GM12878 (cell line): Measurements from ENCODE around the gene PLCG2. TPM values are rescaled to one million over a fixed set of nuclear protein-coding genes. Genes with fewer than 3 reads are reported as not detected.

Experiments used
- CBX3 ChIP-seq: fragments of 200-600 bp; sonication (generic); IDR thresholded peaks from 2 replicates; pipeline ENCODE4 v1.6.1; 2016; ENCODE audit warnings: low read depth, borderline replicate concordance
- CHD1 ChIP-seq: IDR thresholded peaks from 2 replicates; pipeline ENCODE4 v1.6.1; 2012; ENCODE audit warnings: low read depth, low read length, improper control_type of control experiment
- FOXM1 ChIP-seq: IDR thresholded peaks from 2 replicates; pipeline ENCODE4 v1.6.1; 2012; ENCODE audit warnings: low read depth, mild to moderate bottlenecking, inconsistent platforms, low read length, moderate library complexity
- JUND ChIP-seq: IDR thresholded peaks from 2 replicates; pipeline ENCODE4 v1.6.1; 2012; ENCODE audit warnings: low read depth, mild to moderate bottlenecking, low read length, improper control_type of control experiment, moderate library complexity
- MLLT1 ChIP-seq: fragments of 450-650 bp; IDR thresholded peaks from 2 replicates; pipeline ENCODE4 v1.6.1; 2016; ENCODE audit warnings: mild to moderate bottlenecking
- MTA3 ChIP-seq: IDR thresholded peaks from 2 replicates; pipeline ENCODE4 v1.6.1; 2012; ENCODE audit warnings: low read length, inconsistent platforms, borderline replicate concordance
- NRF1 ChIP-seq: conservative IDR thresholded peaks from 2 replicates; pipeline ENCODE4 v1.6.1; 2011; ENCODE audit warnings: mild to moderate bottlenecking, low read depth, low read length, improper control_type of control experiment
- PML ChIP-seq: IDR thresholded peaks from 2 replicates; pipeline ENCODE4 v1.6.1; 2012; ENCODE audit warnings: low read length, inconsistent platforms
- RELB ChIP-seq: fragments of 450-650 bp; IDR thresholded peaks from 2 replicates; pipeline ENCODE4 v1.6.1; 2017; ENCODE audit warnings: low read depth, mild to moderate bottlenecking, moderate library complexity
- SIX5 ChIP-seq: IDR thresholded peaks from 2 replicates; pipeline ENCODE4 v1.6.1; 2011; ENCODE audit warnings: mild to moderate bottlenecking, low read depth, low read length, moderate library complexity; ENCODE audit not compliant: severe bottlenecking
- SREBF1 ChIP-seq: IDR thresholded peaks from 2 replicates; pipeline ENCODE4 v1.6.1; 2012; ENCODE audit warnings: mild to moderate bottlenecking, low read length
- ZNF207 ChIP-seq: fragments of 450-650 bp; IDR thresholded peaks from 2 replicates; pipeline ENCODE4 v1.6.1; 2014; ENCODE audit warnings: antibody characterized with exemption, mild to moderate bottlenecking, borderline replicate concordance
- ZNF384 ChIP-seq: IDR thresholded peaks from 2 replicates; pipeline ENCODE4 v1.6.1; 2012; ENCODE audit warnings: low read depth, mild to moderate bottlenecking, low read length, improper control_type of control experiment, borderline replicate concordance
- polyA plus RNA-seq, 11 experiments: library from polyadenylated mRNA; depleted of rRNA in 4 of 11; unstranded in 6 of 11; stranded (reverse) in 5 of 11; fragments of >200 nt; fragmentation: Nextera tagmentation in 4 of 11; fragmentation: Illumina TruSeq in 1 of 11; extraction: Ambion mirVana in 4 of 11; extraction: Trizol in 1 of 11; gene quantifications; 1 replicate in 1 of 11; 2 replicates in 10 of 11; pipeline versions ENCODE4 v1.2.1 to v1.2.3, GENCODE V29; 2011 to 2016; ENCODE audit warnings: inconsistent platforms in 2 of 11, missing spikeins in 2 of 11, low read depth in 1 of 11
- total RNA-seq, 4 experiments: library from RNA; depleted of rRNA in 3 of 4; stranded (reverse); fragments of >200 nt in 3 of 4; fragmentation: Illumina TruSeq in 1 of 4; extraction: Trizol in 1 of 4; gene quantifications; 2 replicates each; pipeline versions ENCODE4 v1.2.1 to v1.2.3, GENCODE V29; 2013 to 2021
- TF ChIP-seq, protein P1 (sequence below): IDR thresholded peaks from 2 replicates; pipeline ENCODE4 v1.6.1; 2011; ENCODE audit warnings: low read depth, mild to moderate bottlenecking, low read length, moderate library complexity, borderline replicate concordance; ENCODE audit errors: extremely low read depth
- TF ChIP-seq, protein P2 (sequence below): IDR thresholded peaks from 2 replicates; pipeline ENCODE4 v1.6.1; 2012; ENCODE audit warnings: improper control_type of control experiment, low read depth, low read length; ENCODE audit not compliant: insufficient replicate concordance
- TF ChIP-seq, protein P3 (sequence below): IDR thresholded peaks from 2 replicates; pipeline ENCODE4 v1.6.1; 2011; ENCODE audit warnings: mild to moderate bottlenecking, low read depth, low read length, moderate library complexity; ENCODE audit not compliant: insufficient replicate concordance

PLCG2 gene
- total and polyA plus RNA-seq, 10 of the 15 experiments (the other 5 are each of a cell fraction or from before 2014, with no cell fraction given): 47.6 to 256 (median 149) TPM

- TF ChIP-seq MLLT1 (no peak; the same call in 1 of the 2 replicates), SREBF1 (no peak), ZNF384 (no peak), FOXM1 (no peak), MTA3 (no peak), PML (no peak), JUND (0 out of 2 replicates have a peak, but pooled peaks have one; percentile 15), CHD1 (no peak), RELB (peak; percentile 83), ZNF207 (no peak), SIX5 (no peak), CBX3 (no peak), NRF1 (no peak)
- TF ChIP-seq, protein P1, sequence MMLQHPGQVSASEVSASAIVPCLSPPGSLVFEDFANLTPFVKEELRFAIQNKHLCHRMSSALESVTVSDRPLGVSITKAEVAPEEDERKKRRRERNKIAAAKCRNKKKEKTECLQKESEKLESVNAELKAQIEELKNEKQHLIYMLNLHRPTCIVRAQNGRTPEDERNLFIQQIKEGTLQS: no peak
- TF ChIP-seq, protein P2, sequence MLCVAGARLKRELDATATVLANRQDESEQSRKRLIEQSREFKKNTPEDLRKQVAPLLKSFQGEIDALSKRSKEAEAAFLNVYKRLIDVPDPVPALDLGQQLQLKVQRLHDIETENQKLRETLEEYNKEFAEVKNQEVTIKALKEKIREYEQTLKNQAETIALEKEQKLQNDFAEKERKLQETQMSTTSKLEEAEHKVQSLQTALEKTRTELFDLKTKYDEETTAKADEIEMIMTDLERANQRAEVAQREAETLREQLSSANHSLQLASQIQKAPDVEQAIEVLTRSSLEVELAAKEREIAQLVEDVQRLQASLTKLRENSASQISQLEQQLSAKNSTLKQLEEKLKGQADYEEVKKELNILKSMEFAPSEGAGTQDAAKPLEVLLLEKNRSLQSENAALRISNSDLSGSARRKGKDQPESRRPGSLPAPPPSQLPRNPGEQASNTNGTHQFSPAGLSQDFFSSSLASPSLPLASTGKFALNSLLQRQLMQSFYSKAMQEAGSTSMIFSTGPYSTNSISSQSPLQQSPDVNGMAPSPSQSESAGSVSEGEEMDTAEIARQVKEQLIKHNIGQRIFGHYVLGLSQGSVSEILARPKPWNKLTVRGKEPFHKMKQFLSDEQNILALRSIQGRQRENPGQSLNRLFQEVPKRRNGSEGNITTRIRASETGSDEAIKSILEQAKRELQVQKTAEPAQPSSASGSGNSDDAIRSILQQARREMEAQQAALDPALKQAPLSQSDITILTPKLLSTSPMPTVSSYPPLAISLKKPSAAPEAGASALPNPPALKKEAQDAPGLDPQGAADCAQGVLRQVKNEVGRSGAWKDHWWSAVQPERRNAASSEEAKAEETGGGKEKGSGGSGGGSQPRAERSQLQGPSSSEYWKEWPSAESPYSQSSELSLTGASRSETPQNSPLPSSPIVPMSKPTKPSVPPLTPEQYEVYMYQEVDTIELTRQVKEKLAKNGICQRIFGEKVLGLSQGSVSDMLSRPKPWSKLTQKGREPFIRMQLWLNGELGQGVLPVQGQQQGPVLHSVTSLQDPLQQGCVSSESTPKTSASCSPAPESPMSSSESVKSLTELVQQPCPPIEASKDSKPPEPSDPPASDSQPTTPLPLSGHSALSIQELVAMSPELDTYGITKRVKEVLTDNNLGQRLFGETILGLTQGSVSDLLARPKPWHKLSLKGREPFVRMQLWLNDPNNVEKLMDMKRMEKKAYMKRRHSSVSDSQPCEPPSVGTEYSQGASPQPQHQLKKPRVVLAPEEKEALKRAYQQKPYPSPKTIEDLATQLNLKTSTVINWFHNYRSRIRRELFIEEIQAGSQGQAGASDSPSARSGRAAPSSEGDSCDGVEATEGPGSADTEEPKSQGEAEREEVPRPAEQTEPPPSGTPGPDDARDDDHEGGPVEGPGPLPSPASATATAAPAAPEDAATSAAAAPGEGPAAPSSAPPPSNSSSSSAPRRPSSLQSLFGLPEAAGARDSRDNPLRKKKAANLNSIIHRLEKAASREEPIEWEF: no peak
- TF ChIP-seq, protein P3, sequence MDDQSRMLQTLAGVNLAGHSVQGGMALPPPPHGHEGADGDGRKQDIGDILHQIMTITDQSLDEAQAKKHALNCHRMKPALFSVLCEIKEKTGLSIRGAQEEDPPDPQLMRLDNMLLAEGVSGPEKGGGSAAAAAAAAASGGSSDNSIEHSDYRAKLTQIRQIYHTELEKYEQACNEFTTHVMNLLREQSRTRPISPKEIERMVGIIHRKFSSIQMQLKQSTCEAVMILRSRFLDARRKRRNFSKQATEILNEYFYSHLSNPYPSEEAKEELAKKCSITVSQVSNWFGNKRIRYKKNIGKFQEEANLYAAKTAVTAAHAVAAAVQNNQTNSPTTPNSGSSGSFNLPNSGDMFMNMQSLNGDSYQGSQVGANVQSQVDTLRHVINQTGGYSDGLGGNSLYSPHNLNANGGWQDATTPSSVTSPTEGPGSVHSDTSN: no peak
These were observed 48.7 kb upstream of the PLCG2 start (continued) for GRCh38 chr16:81730090-81731051.
